ENCODE results near the gene PMM1.

- no peak for TF ChIP-seq MAX (IDR thresholded peaks at IDR 0.05; ENCODE audit: low read depth, low read length)
- TF ChIP-seq CTCF (IDR thresholded peaks at IDR 0.05; ENCODE audit: low read depth, low read length) = no peak
- no peak for TF ChIP-seq POLR2A (IDR thresholded peaks at IDR 0.05; ENCODE audit: extremely low read depth, insufficient read length)
Measured at GRCh38 chr22:41621911-41622179, 32.2 kb upstream of the PMM1 start.

All from NB4 (cell line).